Activated T-helper 1 cell treated with anti-CD3 and anti-CD28 coated beads, Interleukin-12 subunit alpha, Interleukin-12 subunit beta, Interleukin-2, Interleukin-4 antibody, amounts not matched to agents 30 ng/mL and 10 ng/mL and 1 ng/mL, durations not matched to agents 14 hours and 24 hours and 36 hours (primary cell): Measurements from ENCODE around the gene LBH. TPM values are rescaled to one million over a fixed set of nuclear protein-coding genes. Genes with fewer than 3 reads are reported as not detected.
A peak's percentile ranks its signal among the peaks of the same experiment; 100 is the strongest.

Source experiments
- DNase-seq: peaks from one replicate; pipeline ENCODE4 v3.0.0; 2021; ENCODE audit warnings: low spot score
- H3K27ac Mint-ChIP-seq: one replicate; pipeline ENCODE4 v1.8.0; 2021; ENCODE audit warnings: mild to moderate bottlenecking, mixed read lengths
- H3K27me3 Mint-ChIP-seq: one replicate; pipeline ENCODE4 v1.8.0; 2022; ENCODE audit warnings: mild to moderate bottlenecking, moderate library complexity, mixed read lengths; ENCODE audit not compliant: insufficient read depth
- H3K36me3 Mint-ChIP-seq: one replicate; pipeline ENCODE4 v1.8.0; 2021; ENCODE audit warnings: low read depth, mixed read lengths
- H3K4me1 Mint-ChIP-seq: one replicate; pipeline ENCODE4 v1.8.0; 2021; ENCODE audit warnings: low read depth, mixed read lengths
- H3K4me3 Mint-ChIP-seq: one replicate; pipeline ENCODE4 v1.8.0; 2021; ENCODE audit warnings: mild to moderate bottlenecking, moderate library complexity, mixed read lengths
- H3K9me3 Mint-ChIP-seq: one replicate; pipeline ENCODE4 v1.8.0; 2021; ENCODE audit warnings: mixed read lengths
- intact Hi-C: fragments of 100-400 bp; cut with micrococcal nuclease; formaldehyde crosslinking; loops from one replicate; pipeline ENCODE4 v1.15.1; 2024
- total RNA-seq: library from RNA; stranded (reverse); gene quantifications from 2 replicates; pipeline ENCODE4 v1.2.3, GENCODE V29; 2022

The LBH gene
- 306 and 313 TPM in 2 replicates for total RNA-seq

DNA sequence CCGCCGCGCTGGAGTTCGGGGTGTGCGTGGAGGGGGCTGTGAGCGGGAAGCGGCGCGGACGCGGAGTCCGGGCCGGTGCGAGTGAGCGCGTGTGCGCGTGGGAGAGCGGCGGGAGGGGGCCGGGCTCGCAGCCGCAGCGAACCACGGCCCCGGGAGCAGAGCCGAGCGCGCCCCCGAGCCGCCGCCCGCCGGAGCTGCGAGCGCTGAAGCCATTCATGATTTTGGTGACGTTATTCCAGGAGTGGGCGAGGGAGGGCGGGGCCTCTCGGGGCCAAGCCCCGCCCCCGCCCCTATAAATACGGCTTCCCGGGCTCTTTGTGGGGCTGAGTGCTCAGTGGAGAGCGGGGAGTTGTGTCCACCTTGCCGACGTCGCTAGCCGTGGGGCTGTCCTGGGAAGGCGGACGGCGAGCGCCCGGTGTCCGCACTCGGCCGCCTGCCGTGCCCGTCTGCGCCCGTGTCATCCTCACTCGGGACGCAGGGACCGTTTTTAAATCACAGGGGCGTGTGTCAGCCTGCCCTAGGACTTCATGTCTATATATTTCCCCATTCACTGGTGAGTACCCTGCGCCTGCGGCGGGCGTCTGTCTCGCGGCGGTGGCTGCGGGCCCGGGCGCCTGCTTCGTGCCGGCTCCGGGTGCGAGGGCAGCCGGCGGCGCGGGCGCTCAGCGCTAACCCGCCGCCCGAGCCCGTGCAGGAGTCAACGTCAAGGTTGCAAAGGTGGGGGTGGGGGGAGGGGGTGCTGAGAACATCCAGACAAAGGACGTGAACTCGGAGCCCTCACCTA, at the start of gene LBH:
LBH (plus strand) TSS at position 323 of the 784 bp plus-strand sequence; CDS start at position 528, 205 bp downstream.
- H3K9me3 Mint-ChIP-seq = no peaks in the 10 kb centered on the region
- peak within 1 kb of the TSS; percentile 98 for H3K4me3 Mint-ChIP-seq
- intact Hi-C loops = loop anchor here (1.0 to 10.0 kb wide), 5 partner anchors 22 to 1337 kb away; partner anchors contain the start of gene WDR43
- peak within 1 kb of the TSS; percentile 99 for H3K27ac Mint-ChIP-seq
- peaks cover 7% of the 10 kb centered on the region for H3K27me3 Mint-ChIP-seq
- DNase-seq = peak; percentile 74
- peaks cover 72% of the 10 kb centered on the region for H3K4me1 Mint-ChIP-seq
- peaks cover 37% of the 10 kb centered on the region for H3K36me3 Mint-ChIP-seq

DNA sequence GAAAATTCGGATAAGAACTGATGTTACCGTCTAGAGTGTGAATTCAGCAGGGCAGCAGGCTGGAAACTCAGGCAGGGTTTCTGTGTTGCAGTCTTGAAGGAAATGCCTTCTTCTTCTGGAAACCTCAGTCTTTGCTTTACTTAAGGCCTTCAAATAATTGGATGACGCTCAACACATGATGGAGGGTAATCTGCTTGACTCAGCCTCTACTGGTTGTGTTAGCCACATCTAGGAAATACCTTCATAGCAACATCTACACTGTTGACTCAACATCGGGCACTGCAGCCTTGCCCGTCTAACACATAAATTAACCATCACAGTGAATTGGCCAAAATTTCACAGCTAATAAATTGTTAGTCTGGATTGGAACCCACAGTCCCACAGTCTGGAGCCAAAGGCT, 47.3 kb upstream of the LBH start:
- no peaks in the 10 kb centered on the region for H3K36me3 Mint-ChIP-seq
- intact Hi-C loops = no loop called here
- H3K4me1 Mint-ChIP-seq = peaks cover 9% of the 10 kb centered on the region
- no peak overlapping the region for H3K27ac Mint-ChIP-seq
- H3K9me3 Mint-ChIP-seq = no peaks in the 10 kb centered on the region
- no peak for DNase-seq
- H3K4me3 Mint-ChIP-seq = no peak overlapping the region
- H3K27me3 Mint-ChIP-seq = peaks cover 8% of the 10 kb centered on the region

DNA sequence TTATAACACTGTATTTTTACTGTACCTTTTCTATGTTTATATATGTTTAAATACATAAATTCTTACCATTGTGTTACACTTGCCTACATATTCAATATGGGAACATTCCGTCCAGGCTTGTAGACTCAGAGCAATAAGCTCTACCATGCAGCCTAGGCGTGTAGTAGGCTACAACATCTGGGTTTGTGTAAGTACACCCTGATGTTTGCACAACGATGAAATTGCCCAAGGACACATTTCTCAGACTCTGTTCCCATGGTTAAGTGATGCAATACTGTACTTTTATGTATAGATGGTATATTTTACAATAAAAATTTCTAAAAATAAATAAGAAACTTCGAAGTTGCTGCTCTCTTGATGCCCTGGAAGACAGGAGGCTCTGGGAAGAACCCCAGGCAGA, 46.2 kb upstream of the LBH start:
- Mint-ChIP-seq H3K9me3 (no peaks in the 10 kb centered on the region), H3K27ac (no peak overlapping the region), H3K4me1 (peaks cover 9% of the 10 kb centered on the region), H3K27me3 (peaks cover 3% of the 10 kb centered on the region), H3K4me3 (no peak overlapping the region), H3K36me3 (no peaks in the 10 kb centered on the region)
- DNase-seq = no peak
- intact Hi-C loops = no loop called here

DNA sequence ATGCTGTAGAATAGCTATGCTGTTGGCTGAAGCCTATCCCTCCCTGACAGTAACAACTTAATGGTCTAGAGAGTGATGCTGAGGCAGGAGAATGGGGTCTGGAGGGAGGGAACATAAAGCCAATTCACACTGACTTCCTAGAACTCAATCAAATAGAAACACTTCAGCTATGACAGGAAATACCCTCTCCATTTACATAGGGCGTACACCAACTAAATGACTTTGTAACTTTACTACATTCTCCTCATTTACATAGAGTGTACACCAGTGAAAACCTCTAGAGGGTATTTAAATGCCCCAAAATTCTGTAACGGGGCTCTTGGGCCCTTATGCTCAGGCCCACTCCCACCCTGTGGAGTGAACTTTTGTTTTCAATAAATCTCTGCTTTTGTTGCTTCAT, 43.0 kb upstream of the LBH start:
- Mint-ChIP-seq H3K4me3 (no peak overlapping the region), H3K9me3 (no peaks in the 10 kb centered on the region), H3K27me3 (peaks cover 3% of the 10 kb centered on the region), H3K4me1 (peaks cover 9% of the 10 kb centered on the region), H3K27ac (no peak overlapping the region), H3K36me3 (no peaks in the 10 kb centered on the region)
- intact Hi-C loops = no loop called here
- no peak for DNase-seq

GRCh38 chr2:30190637-30191036, 40.7 kb upstream of the LBH start:
- DNase-seq = no peak
- Mint-ChIP-seq H3K9me3 (no peaks in the 10 kb centered on the region), H3K4me1 (peaks cover 9% of the 10 kb centered on the region), H3K27ac (no peak overlapping the region), H3K36me3 (no peaks in the 10 kb centered on the region), H3K27me3 (peaks cover 2% of the 10 kb centered on the region), H3K4me3 (no peak overlapping the region)
- intact Hi-C loops = no loop called here

DNA sequence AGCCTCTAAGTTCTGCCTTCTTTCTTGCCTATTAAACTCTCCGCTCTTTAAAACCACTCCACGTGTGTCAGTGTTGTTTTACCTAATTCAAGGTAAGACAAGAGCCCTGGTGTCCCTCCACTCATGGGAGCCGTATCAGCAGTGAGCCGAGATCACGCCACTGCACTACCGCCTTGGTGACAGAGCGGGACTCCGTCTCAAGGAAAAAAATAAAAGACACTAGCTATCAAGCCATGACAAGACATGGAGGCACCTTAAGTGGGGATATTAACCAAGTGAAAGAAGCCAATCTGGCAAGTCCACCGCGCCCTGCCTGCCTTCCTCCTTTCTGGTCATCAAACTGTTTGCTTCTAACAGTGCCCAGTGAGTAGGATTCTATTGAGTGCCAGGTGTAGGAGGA, 40.2 kb upstream of the LBH start:
- Mint-ChIP-seq H3K36me3 (no peaks in the 10 kb centered on the region), H3K9me3 (no peaks in the 10 kb centered on the region), H3K27ac (no peak overlapping the region), H3K4me1 (peaks cover 9% of the 10 kb centered on the region), H3K4me3 (no peak overlapping the region), H3K27me3 (peaks cover 2% of the 10 kb centered on the region)
- DNase-seq = no peak
- intact Hi-C loops = no loop called here

GRCh38 chr2:30191819-30192271, 39.5 kb upstream of the LBH start:
- no peak overlapping the region for H3K27ac Mint-ChIP-seq
- H3K36me3 Mint-ChIP-seq = no peaks in the 10 kb centered on the region
- H3K4me1 Mint-ChIP-seq = peaks cover 13% of the 10 kb centered on the region
- DNase-seq = no peak
- peaks cover 2% of the 10 kb centered on the region for H3K27me3 Mint-ChIP-seq
- no peak overlapping the region for H3K4me3 Mint-ChIP-seq
- no peaks in the 10 kb centered on the region for H3K9me3 Mint-ChIP-seq
- intact Hi-C loops = no loop called here

GRCh38 chr2:30192314-30192713, 39.0 kb upstream of the LBH start:
- no peak overlapping the region for H3K27ac Mint-ChIP-seq
- DNase-seq = no peak
- H3K4me3 Mint-ChIP-seq = no peak overlapping the region
- peaks cover 13% of the 10 kb centered on the region for H3K4me1 Mint-ChIP-seq
- H3K36me3 Mint-ChIP-seq = no peaks in the 10 kb centered on the region
- H3K9me3 Mint-ChIP-seq = no peaks in the 10 kb centered on the region
- H3K27me3 Mint-ChIP-seq = peaks cover 2% of the 10 kb centered on the region
- intact Hi-C loops = no loop called here

GRCh38 chr2:30193104-30193681, 38.1 kb upstream of the LBH start:
- Mint-ChIP-seq H3K27me3 (peaks cover 2% of the 10 kb centered on the region), H3K27ac (no peak overlapping the region), H3K4me1 (peaks cover 11% of the 10 kb centered on the region), H3K36me3 (no peaks in the 10 kb centered on the region), H3K9me3 (no peaks in the 10 kb centered on the region), H3K4me3 (no peak overlapping the region)
- DNase-seq = no peak
- intact Hi-C loops = no loop called here

DNA sequence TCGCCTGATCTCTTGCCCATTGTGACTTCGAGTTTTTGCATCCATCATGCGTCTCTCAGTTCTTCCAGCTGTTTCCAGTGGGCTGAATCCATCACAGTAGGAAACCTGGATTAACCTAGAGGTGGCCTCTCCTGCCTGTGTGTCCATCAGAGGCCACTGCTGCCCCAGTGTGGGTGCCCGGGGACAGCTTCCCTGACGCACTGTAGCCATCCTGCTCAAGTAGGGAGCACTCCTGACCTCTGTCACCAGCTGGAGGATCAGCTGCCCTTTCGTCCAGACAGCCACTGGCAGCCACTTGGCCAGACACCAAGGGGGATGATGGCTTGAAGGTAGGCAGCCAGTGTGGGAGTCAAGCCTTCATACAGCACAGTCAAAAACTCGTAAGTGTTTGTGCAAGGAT, 36.9 kb upstream of the LBH start:
- no peaks in the 10 kb centered on the region for H3K36me3 Mint-ChIP-seq
- peaks cover 2% of the 10 kb centered on the region for H3K27me3 Mint-ChIP-seq
- H3K9me3 Mint-ChIP-seq = no peaks in the 10 kb centered on the region
- DNase-seq = no peak
- no peak overlapping the region for H3K27ac Mint-ChIP-seq
- intact Hi-C loops = no loop called here
- no peak overlapping the region for H3K4me3 Mint-ChIP-seq
- peaks cover 5% of the 10 kb centered on the region for H3K4me1 Mint-ChIP-seq

DNA sequence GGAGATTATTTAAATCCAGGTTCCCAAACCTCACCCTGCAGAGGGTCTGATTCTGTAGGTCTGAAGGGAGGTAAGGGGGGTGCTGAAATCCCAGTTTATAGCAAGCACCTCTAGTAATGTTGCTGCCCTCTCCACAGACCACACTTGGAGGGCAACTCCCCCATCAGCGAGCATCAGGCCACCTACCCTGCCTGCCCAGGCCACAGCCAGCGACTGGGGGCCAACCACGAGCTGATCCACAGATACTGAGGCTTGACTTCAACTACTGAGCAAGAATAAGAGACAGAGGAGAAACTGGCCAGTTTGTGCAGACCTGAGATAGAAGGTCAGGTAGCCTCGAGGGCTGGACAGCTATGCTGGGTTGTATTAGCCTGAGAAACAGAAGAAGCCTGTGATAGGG, 36.3 kb upstream of the LBH start:
- peaks cover 2% of the 10 kb centered on the region for H3K27me3 Mint-ChIP-seq
- intact Hi-C loops = no loop called here
- H3K9me3 Mint-ChIP-seq = no peaks in the 10 kb centered on the region
- no peak for DNase-seq
- no peak overlapping the region for H3K27ac Mint-ChIP-seq
- H3K4me3 Mint-ChIP-seq = no peak overlapping the region
- H3K36me3 Mint-ChIP-seq = no peaks in the 10 kb centered on the region
- H3K4me1 Mint-ChIP-seq = peaks cover 5% of the 10 kb centered on the region

- H3K36me3 Mint-ChIP-seq = no peaks in the 10 kb centered on the region
- H3K9me3 Mint-ChIP-seq = no peaks in the 10 kb centered on the region
- DNase-seq = no peak
- intact Hi-C loops = no loop called here
- peaks cover 5% of the 10 kb centered on the region for H3K4me1 Mint-ChIP-seq
- H3K4me3 Mint-ChIP-seq = no peak overlapping the region
- no peak overlapping the region for H3K27ac Mint-ChIP-seq
- H3K27me3 Mint-ChIP-seq = peaks cover 5% of the 10 kb centered on the region
Observed at GRCh38 chr2:30197570-30198192, 33.7 kb upstream of the LBH start.

- DNase-seq = no peak
- H3K4me1 Mint-ChIP-seq = no peaks in the 10 kb centered on the region
- intact Hi-C loops = no loop called here
- no peaks in the 10 kb centered on the region for H3K36me3 Mint-ChIP-seq
- no peak overlapping the region for H3K27ac Mint-ChIP-seq
- peaks cover 9% of the 10 kb centered on the region for H3K27me3 Mint-ChIP-seq
- H3K9me3 Mint-ChIP-seq = no peaks in the 10 kb centered on the region
- no peak overlapping the region for H3K4me3 Mint-ChIP-seq
Observed at GRCh38 chr2:30201990-30202389, 29.3 kb upstream of the LBH start.
